Measurements from ENCODE around the gene INSYN2B. TPM values are rescaled to one million over a fixed set of nuclear protein-coding genes. Genes with fewer than 3 reads are reported as not detected.

INSYN2B gene
- 0.19 and 0.49 TPM in 2 replicates for total RNA-seq (2022)
- percentile 26 among the genes with signal in this experiment for Bru-seq, nascent RNA
- percentile 14 among the genes with signal in this experiment for BruChase-seq, experiment 1, labeled RNA remaining after a 6-hour chase
- BruChase-seq, experiment 2, labeled RNA remaining after a 2-hour chase, result percentile 25 among the genes with signal in this experiment
- long read RNA-seq, result 0 reads

DNA sequence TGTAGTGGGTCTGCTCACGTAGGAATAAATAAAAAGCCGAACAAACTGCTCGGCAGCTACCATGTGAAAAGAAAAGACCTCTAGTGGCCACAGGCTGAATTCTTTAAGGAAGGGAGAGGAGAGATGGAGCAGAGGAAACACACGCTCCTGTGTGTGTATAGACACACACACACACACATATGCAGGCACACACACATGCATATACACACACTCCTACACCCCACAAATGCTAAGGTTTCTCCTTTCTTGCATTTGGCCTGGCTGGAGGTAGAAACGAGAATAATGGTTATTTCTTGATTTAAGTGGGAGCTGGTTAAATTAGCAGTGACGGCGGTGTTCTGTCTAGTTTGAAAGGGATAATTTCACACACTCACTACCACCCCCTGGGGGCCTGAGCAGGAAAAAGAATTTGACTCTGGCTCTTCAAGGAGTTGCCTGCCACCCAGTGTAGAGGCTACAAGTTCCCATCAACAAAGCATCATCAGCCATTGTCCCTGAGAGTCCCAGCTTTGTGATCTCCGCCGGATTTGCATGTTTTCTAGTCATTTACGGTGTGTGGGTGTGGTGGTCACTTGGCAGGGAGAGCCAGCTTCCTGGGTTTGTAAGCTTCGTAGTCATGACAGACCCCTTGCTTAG lies at the start of gene INSYN2B:
INSYN2B (minus strand) TSS at position 78 of the 636 bp plus-strand sequence. CDS start 96,597 bp downstream, outside the sequence.
- H3K9me3 Mint-ChIP-seq (ENCODE audit: unreplicated experiment), result no peaks in the 10 kb centered on the region
- H3K36me3 Mint-ChIP-seq (ENCODE audit: insufficient read depth, unreplicated experiment), result no peaks in the 10 kb centered on the region
- intact Hi-C loops (cut with micrococcal nuclease), result loop anchor here (1.0 to 10.0 kb wide), 7 partner anchors 69 to 1306 kb away; no protein-coding TSS in a partner anchor
- H3K27ac Mint-ChIP-seq (ENCODE audit: low read depth, unreplicated experiment), result no peak within 1 kb of the TSS
- ChIA-PET CTCF (interaction anchor here (0.6 to 3.0 kb wide), 101 partner anchors 9 to 1306 kb away, joined by 3 to 39 read pairs (median 4); partner anchors contain the start of gene SPDL1), POLR2A (interaction anchor here (0.6 to 3.2 kb wide), 6 partner anchors 230 to 400 kb away, joined by 3 to 18 read pairs (median 4); partner anchors contain the start of gene SPDL1)
- TF ChIP-seq, protein P1, sequence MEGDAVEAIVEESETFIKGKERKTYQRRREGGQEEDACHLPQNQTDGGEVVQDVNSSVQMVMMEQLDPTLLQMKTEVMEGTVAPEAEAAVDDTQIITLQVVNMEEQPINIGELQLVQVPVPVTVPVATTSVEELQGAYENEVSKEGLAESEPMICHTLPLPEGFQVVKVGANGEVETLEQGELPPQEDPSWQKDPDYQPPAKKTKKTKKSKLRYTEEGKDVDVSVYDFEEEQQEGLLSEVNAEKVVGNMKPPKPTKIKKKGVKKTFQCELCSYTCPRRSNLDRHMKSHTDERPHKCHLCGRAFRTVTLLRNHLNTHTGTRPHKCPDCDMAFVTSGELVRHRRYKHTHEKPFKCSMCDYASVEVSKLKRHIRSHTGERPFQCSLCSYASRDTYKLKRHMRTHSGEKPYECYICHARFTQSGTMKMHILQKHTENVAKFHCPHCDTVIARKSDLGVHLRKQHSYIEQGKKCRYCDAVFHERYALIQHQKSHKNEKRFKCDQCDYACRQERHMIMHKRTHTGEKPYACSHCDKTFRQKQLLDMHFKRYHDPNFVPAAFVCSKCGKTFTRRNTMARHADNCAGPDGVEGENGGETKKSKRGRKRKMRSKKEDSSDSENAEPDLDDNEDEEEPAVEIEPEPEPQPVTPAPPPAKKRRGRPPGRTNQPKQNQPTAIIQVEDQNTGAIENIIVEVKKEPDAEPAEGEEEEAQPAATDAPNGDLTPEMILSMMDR (IDR thresholded peaks at IDR 0.05; ENCODE audit: unreplicated experiment), result peak; percentile 78
- peak within 1 kb of the TSS; percentile 69 for H3K4me3 Mint-ChIP-seq (ENCODE audit: unreplicated experiment)
- BruUV-seq (replicated peaks), result no TSS peak
- DNase-seq (ENCODE audit: unreplicated experiment), result peak; percentile 93
- no peaks in the 10 kb centered on the region for H3K27me3 Mint-ChIP-seq (ENCODE audit: insufficient read depth, unreplicated experiment)
- H3K4me1 Mint-ChIP-seq (ENCODE audit: insufficient read depth, unreplicated experiment), result peaks cover 24% of the 10 kb centered on the region

DNA sequence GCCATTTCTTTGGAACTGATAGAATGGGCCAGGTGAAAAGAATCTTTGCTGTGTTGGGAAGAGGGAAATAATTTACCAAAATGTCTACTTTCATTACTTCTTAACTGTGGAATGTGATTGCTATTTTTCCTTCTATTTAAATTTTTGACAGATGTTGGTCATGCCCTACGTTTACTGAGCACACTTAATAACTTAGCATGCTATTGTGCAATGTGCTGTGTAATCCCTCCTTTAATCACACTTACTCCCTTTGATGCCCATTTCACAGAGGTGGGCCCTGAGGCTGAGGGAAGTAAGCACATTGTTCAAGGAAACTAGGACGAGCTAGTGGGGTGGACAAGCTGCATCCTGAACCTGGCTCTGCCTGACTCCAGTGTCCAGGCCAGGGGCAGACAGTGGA lies 47.8 kb upstream of the INSYN2B start:
- H3K27ac Mint-ChIP-seq (ENCODE audit: low read depth, unreplicated experiment), result no peak overlapping the region
- CTCF ChIA-PET, result interaction anchor here (0.6 kb wide), 2 partner anchors 13 to 73 kb away, joined by 3 read pairs; no protein-coding TSS in a partner anchor
- H3K9me3 Mint-ChIP-seq (ENCODE audit: unreplicated experiment), result no peaks in the 10 kb centered on the region

DNA sequence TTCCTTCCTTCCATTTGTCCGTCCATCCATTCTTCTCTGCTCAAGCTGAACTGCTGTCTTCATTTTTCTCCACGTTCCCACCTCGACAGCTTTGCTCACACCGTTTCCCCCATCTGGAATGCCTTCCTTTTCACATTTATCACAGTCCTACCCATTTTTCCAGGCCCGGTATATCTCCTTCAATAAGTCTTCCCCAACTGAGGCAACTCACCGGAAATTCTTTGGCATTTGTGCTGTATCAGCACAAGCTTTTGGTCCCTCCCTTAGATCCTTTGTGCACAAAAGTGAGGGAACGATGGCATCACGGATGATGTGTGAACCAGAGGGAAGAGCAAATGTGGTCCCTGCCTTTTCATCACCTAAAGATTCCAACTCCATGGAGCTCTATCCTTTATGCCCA lies 45.6 kb upstream of the INSYN2B start:
- intact Hi-C loops (cut with micrococcal nuclease), result no loop called here
- Mint-ChIP-seq H3K4me1 (ENCODE audit: insufficient read depth, unreplicated experiment) (no peaks in the 10 kb centered on the region), H3K4me3 (ENCODE audit: unreplicated experiment) (no peak overlapping the region), H3K9me3 (ENCODE audit: unreplicated experiment) (no peaks in the 10 kb centered on the region), H3K27ac (ENCODE audit: low read depth, unreplicated experiment) (no peak overlapping the region), H3K27me3 (ENCODE audit: insufficient read depth, unreplicated experiment) (no peaks in the 10 kb centered on the region), H3K36me3 (ENCODE audit: insufficient read depth, unreplicated experiment) (no peaks in the 10 kb centered on the region)
- CTCF ChIA-PET, result interaction anchor here (1.0 to 1.5 kb wide), 2 partner anchors 45 to 46 kb away, joined by 4 read pairs; partner anchors contain the start of gene INSYN2B
- TF ChIP-seq, protein P1 (IDR thresholded peaks at IDR 0.05; ENCODE audit: unreplicated experiment), result no peak
- POLR2A ChIA-PET, result no interaction called here
- BruUV-seq (replicated peaks), result no TSS peak
- DNase-seq (ENCODE audit: unreplicated experiment), result no peak

More for the DNA sequence above, 47.8 kb upstream of the INSYN2B start:
- DNase-seq (ENCODE audit: unreplicated experiment), result no peak
- no peak overlapping the region for H3K4me3 Mint-ChIP-seq (ENCODE audit: unreplicated experiment)
- H3K36me3 Mint-ChIP-seq (ENCODE audit: insufficient read depth, unreplicated experiment), result no peaks in the 10 kb centered on the region
- no peaks in the 10 kb centered on the region for H3K27me3 Mint-ChIP-seq (ENCODE audit: insufficient read depth, unreplicated experiment)
- H3K4me1 Mint-ChIP-seq (ENCODE audit: insufficient read depth, unreplicated experiment), result no peaks in the 10 kb centered on the region
- POLR2A ChIA-PET, result no interaction called here
- intact Hi-C loops (cut with micrococcal nuclease), result no loop called here
- TF ChIP-seq, protein P1 (IDR thresholded peaks at IDR 0.05; ENCODE audit: unreplicated experiment), result no peak
- BruUV-seq (replicated peaks), result no TSS peak

DNA sequence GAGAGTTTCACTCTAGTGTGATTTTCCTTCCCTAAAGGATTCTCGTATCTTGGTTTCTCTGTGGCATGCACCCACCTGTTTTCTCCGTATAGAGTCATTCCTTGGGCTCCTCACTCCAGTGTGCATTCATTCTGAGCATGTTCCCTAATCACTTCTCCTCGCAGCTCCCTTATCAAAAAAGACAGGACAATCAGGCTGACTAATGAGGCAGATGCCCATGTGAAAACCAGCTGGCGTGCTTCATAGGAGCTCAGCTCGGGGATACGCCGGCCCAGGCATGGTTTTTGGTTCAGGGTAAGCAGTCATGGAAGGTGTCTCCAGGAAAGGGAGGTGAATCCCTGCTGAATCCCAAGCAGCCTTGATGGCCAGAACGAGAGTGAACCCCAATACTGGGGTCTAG lies 41.2 kb upstream of the INSYN2B start:
- no peaks in the 10 kb centered on the region for H3K4me1 Mint-ChIP-seq (ENCODE audit: insufficient read depth, unreplicated experiment)
- no peak overlapping the region for H3K27ac Mint-ChIP-seq (ENCODE audit: low read depth, unreplicated experiment)
- no peak for DNase-seq (ENCODE audit: unreplicated experiment)
- H3K4me3 Mint-ChIP-seq (ENCODE audit: unreplicated experiment), result no peak overlapping the region
- intact Hi-C loops (cut with micrococcal nuclease), result no loop called here
- ChIA-PET POLR2A (no interaction called here), CTCF (interaction anchor here (0.6 to 1.0 kb wide), 3 partner anchors 28 to 163 kb away, joined by 3 read pairs; partner anchors contain the start of gene INSYN2B)
- H3K36me3 Mint-ChIP-seq (ENCODE audit: insufficient read depth, unreplicated experiment), result no peaks in the 10 kb centered on the region
- peaks cover 11% of the 10 kb centered on the region for H3K27me3 Mint-ChIP-seq (ENCODE audit: insufficient read depth, unreplicated experiment)
- H3K9me3 Mint-ChIP-seq (ENCODE audit: unreplicated experiment), result no peaks in the 10 kb centered on the region
- BruUV-seq (replicated peaks), result no TSS peak
- TF ChIP-seq, protein P1 (IDR thresholded peaks at IDR 0.05; ENCODE audit: unreplicated experiment), result no peak

Data from MCF 10A (cell line).